ENCODE data around the gene SNIP1. TPM values are rescaled to one million over a fixed set of nuclear protein-coding genes. Genes with fewer than 3 reads are reported as not detected.
"Not testable (repeated sequence)": the region's sequence is repeated elsewhere in the genome, so short reads cannot be mapped to it uniquely, and the experiment has no call there.

The SNIP1 gene
- total and polyA plus RNA-seq, 7 experiments from 2014 or later = 5.2 to 53.6 (median 33.8) TPM

DNA sequence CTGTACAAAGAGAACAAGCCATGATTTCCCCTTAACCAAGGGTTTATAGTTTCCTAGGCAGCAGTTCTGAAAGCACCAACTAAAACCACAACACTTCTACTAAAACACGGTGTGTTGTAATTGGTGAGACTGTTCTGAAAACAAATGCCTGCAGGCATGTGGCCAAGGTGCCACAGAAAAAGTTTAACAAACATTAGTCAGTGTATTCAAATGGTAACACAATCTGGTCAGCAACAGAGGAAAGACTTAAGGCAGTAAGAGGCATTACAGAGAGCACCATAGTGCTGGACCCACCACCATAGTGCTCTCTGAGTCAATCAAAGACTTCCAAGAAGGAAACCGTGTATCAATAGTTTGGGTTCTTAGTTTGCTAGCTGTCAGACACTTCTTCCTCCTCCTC lies 16.7 kb downstream of the SNIP1 start:
- peaks cover 19 to 61% (median 29%) of the 10 kb centered on the region in 5 donors for H3K36me3 Mint-ChIP-seq
- H3K27me3 ChIP-seq (ENCODE audit: control insufficient read depth in 2 of 2, insufficient read depth in 2 of 2, low read length in 2 of 2) = no peaks in the 10 kb centered on the region
- H3K27me3 Mint-ChIP-seq = no peaks in the 10 kb centered on the region
- no peaks in the 10 kb centered on the region for H3K4me1 ChIP-seq (ENCODE audit: control insufficient read depth in 2 of 2, insufficient read depth in 2 of 2, low read length in 2 of 2)
- H3K9me3 ChIP-seq (ENCODE audit: control insufficient read depth in 2 of 3, low read length in 3 of 3) = no peaks in the 10 kb centered on the region
- H3K9me3 Mint-ChIP-seq = peaks cover 0 to 1% (median 0%) of the 10 kb centered on the region in 11 donors
- intact Hi-C loops (cut with micrococcal nuclease) = no loop called here
- peak overlapping the region in 2 of 9 donors; percentile 44 to 60 for H3K27ac Mint-ChIP-seq
- peaks cover 8 to 53% (median 16%) of the 10 kb centered on the region in 3 experiments for H3K36me3 ChIP-seq (ENCODE audit: control insufficient read depth in 2 of 3, insufficient read depth in 3 of 3, low read length in 3 of 3)
- ChIA-PET CTCF (no interaction called here), POLR2A (interaction anchor here (0.6 kb wide), 1 partner anchor 42 kb away, joined by 3 read pairs; no protein-coding TSS in a partner anchor)
- no peak overlapping the region for H3K4me3 Mint-ChIP-seq
- no peak for ATAC-seq
- no peak overlapping the region for H3K4me3 ChIP-seq (ENCODE audit: low read length)
- H3K27ac ChIP-seq (ENCODE audit: low read depth, low read length) = no peak overlapping the region
- no peak for DNase-seq
- H3K4me1 Mint-ChIP-seq = peaks cover 4 to 22% (median 12%) of the 10 kb centered on the region in 7 donors

DNA sequence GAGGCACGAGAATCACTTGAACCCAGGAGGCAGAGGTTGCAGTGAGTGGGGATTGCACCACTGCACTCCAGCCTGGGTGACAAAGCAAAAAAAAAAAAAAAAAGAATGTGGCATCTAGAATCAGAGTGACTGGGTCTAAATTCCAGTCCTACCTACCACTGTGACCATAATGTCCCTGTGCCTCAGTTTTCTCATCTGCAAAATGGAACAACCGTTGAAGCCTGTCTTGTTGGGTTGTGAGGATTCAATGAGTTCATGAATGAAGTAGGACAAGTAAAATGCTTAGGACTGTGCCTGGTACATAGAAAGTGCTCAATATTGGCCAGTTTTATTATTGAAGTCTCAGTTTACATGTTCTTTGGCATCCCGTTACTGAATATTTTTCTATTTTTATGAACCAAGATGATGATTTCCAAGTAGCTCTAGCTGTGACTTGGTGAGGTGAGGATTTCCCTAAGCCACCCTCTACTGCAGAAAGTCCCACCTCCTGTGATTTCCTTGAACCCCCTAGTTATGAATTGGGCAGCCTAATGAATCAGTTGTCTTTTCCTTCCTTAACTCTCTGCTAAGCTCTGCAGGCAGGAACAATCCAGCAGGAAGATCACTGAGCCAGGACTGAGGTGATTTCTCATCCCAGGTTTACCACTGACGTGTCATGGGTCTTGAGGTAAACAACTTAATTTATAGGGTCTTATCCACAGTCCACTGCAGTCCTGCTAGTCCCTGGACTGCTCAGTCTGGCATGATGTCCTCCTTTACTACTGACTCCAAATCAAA lies 20.6 kb downstream of the SNIP1 start:
- ChIA-PET POLR2A (interaction anchor here (0.7 kb wide), 1 partner anchor 20 kb away, joined by 3 read pairs; the partner anchor contains the start of gene SNIP1), CTCF (no interaction called here)
- Histone ChIP-seq H3K27me3 (ENCODE audit: control insufficient read depth in 2 of 2, insufficient read depth in 2 of 2, low read length in 2 of 2) (no peaks in the 10 kb centered on the region), H3K4me1 (ENCODE audit: control insufficient read depth in 2 of 2, insufficient read depth in 2 of 2, low read length in 2 of 2) (no peaks in the 10 kb centered on the region), H3K9me3 (ENCODE audit: control insufficient read depth in 2 of 3, low read length in 3 of 3) (no peaks in the 10 kb centered on the region), H3K36me3 (ENCODE audit: control insufficient read depth in 2 of 3, insufficient read depth in 3 of 3, low read length in 3 of 3) (peaks cover 4 to 31% (median 8%) of the 10 kb centered on the region in 3 experiments), H3K27ac (ENCODE audit: low read depth, low read length) (no peak overlapping the region), H3K4me3 (ENCODE audit: low read length) (no peak overlapping the region)
- intact Hi-C loops (cut with micrococcal nuclease) = no loop called here
- peak overlapping the region in 4 of 9 donors; percentile 15 to 56 (median 54) for H3K27ac Mint-ChIP-seq
- H3K27me3 Mint-ChIP-seq = no peaks in the 10 kb centered on the region
- no peaks in the 10 kb centered on the region for H3K9me3 Mint-ChIP-seq
- ATAC-seq (no peak), DNase-seq (no peak)
- peaks cover 4 to 22% (median 12%) of the 10 kb centered on the region in 7 donors for H3K4me1 Mint-ChIP-seq
- H3K36me3 Mint-ChIP-seq = peaks cover 14 to 34% (median 19%) of the 10 kb centered on the region in 5 donors
- H3K4me3 Mint-ChIP-seq = no peak overlapping the region

DNA sequence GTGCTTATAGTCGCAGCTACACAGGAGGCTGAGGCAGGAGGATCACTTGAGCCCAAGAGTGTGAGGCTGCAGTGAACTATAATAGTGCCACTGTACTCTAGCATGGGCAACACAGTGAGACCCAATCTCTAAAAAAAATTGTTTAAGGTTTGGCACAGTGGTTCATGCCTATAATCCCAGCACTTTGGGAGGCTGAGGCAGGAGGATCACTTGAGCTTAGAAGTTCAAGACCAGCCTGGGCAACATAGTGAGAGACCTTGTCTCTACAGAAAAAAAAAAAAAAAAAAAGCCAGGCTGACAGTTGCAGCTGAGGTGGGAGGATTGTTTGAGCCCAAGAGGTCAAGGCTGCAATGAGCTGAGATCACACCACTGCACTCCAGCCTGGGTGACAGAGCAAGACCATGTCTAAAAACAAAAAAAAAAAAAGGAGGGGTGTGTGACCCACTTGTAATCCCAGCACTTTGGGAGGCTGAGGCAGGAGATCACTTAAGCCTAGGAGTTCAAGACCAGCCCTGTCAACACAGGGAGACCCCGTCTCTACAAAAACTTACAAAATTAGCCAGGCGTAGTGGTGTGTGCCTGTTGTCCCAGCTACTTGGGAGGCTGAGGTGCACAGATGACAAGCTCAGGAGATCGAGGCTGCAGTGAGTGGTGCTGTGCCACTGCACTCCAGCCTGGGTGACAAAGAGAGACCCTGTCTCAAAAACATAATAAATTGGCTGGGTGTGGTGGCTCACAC lies 21.5 kb downstream of the SNIP1 start:
- peaks cover 4 to 23% (median 4%) of the 10 kb centered on the region in 3 experiments for H3K36me3 ChIP-seq (ENCODE audit: control insufficient read depth in 2 of 3, insufficient read depth in 3 of 3, low read length in 3 of 3)
- H3K4me1 ChIP-seq (ENCODE audit: control insufficient read depth in 2 of 2, insufficient read depth in 2 of 2, low read length in 2 of 2); intact Hi-C loops (cut with micrococcal nuclease); ATAC-seq; H3K4me3 ChIP-seq (ENCODE audit: low read length); H3K27me3 ChIP-seq (ENCODE audit: control insufficient read depth in 2 of 2, insufficient read depth in 2 of 2, low read length in 2 of 2); H3K9me3 Mint-ChIP-seq; DNase-seq; H3K27me3 Mint-ChIP-seq; H3K9me3 ChIP-seq (ENCODE audit: control insufficient read depth in 2 of 3, low read length in 3 of 3); H3K27ac ChIP-seq (ENCODE audit: low read depth, low read length); H3K4me3 Mint-ChIP-seq; CTCF ChIA-PET: not testable (repeated sequence)
- peaks cover 9 to 28% (median 14%) of the 10 kb centered on the region in 5 donors for H3K36me3 Mint-ChIP-seq
- POLR2A ChIA-PET = interaction anchor here (0.6 kb wide), 1 partner anchor 14 kb away, joined by 3 read pairs; no protein-coding TSS in a partner anchor
- H3K4me1 Mint-ChIP-seq = peaks cover 4 to 19% (median 12%) of the 10 kb centered on the region in 7 donors
- peak overlapping the region in 1 of 9 donors; percentile 18 for H3K27ac Mint-ChIP-seq

DNA sequence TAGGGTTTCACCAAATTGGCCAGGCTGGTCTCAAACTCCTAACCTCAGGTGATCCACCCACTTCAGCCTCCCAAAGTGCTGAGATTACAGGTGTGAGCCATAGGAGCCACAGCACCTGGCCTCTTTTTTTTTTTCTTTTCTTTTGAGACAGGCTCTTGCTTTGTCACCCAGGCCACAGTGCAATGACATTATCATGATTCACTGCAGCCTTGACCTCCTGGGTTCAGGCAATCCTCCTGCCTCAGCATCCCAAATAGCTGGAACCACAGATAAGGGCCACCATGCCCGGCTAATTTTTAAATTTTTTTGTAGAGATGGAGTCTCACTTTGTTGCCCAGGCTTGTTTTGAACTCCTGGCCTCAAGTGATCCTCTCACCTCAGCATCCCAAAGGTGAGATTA lies 24.2 kb downstream of the SNIP1 start:
- H3K4me3 ChIP-seq (ENCODE audit: low read length); H3K9me3 ChIP-seq (ENCODE audit: control insufficient read depth in 2 of 3, low read length in 3 of 3); CTCF ChIA-PET; H3K9me3 Mint-ChIP-seq; intact Hi-C loops (cut with micrococcal nuclease); H3K27me3 Mint-ChIP-seq; H3K27ac Mint-ChIP-seq; DNase-seq; POLR2A ChIA-PET; H3K27me3 ChIP-seq (ENCODE audit: control insufficient read depth in 2 of 2, insufficient read depth in 2 of 2, low read length in 2 of 2); H3K27ac ChIP-seq (ENCODE audit: low read depth, low read length); H3K36me3 ChIP-seq (ENCODE audit: control insufficient read depth in 2 of 3, insufficient read depth in 3 of 3, low read length in 3 of 3); H3K4me1 ChIP-seq (ENCODE audit: control insufficient read depth in 2 of 2, insufficient read depth in 2 of 2, low read length in 2 of 2); H3K4me3 Mint-ChIP-seq; ATAC-seq; H3K4me1 Mint-ChIP-seq: not testable (repeated sequence)
- peaks cover 0 to 11% (median 4%) of the 10 kb centered on the region in 5 donors for H3K36me3 Mint-ChIP-seq

DNA sequence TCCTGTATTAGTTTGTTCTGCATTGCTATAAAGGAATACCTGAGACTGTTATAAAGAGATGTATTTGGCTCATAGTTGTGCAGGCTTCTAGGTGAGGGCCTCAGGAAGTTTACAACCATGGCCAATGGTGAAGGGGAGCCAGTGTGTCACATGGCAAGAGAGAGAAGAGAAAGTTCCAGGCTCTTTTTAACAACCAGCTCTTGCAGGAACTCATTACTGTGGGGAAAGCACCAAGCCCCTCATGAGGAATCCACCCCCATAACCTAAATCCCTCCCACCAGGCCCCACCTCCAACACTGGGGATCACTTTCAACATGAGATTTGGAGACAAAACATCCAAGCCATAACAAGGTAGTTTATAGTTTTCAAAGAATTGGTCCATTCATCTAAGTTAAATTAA lies 34.5 kb downstream of the SNIP1 start:
- Mint-ChIP-seq H3K36me3 (peaks cover 0 to 6% (median 0%) of the 10 kb centered on the region in 5 donors), H3K4me3 (peak overlapping the region; percentile 83 to 95 (median 89)), H3K27me3 (peaks cover 0 to 4% (median 0%) of the 10 kb centered on the region in 5 donors), H3K4me1 (peaks cover 0 to 28% (median 24%) of the 10 kb centered on the region in 7 donors), H3K9me3 (peaks cover 0 to 13% (median 4%) of the 10 kb centered on the region in 11 donors), H3K27ac (peak overlapping the region; percentile 52 to 89 (median 83))
- Histone ChIP-seq H3K27me3 (ENCODE audit: control insufficient read depth in 2 of 2, insufficient read depth in 2 of 2, low read length in 2 of 2) (no peaks in the 10 kb centered on the region), H3K27ac (ENCODE audit: low read depth, low read length) (no peak overlapping the region), H3K9me3 (ENCODE audit: control insufficient read depth in 2 of 3, low read length in 3 of 3) (no peaks in the 10 kb centered on the region), H3K4me3 (ENCODE audit: low read length) (peak overlapping the region; percentile 54), H3K4me1 (ENCODE audit: control insufficient read depth in 2 of 2, insufficient read depth in 2 of 2, low read length in 2 of 2) (peaks cover 4 to 8% of the 10 kb centered on the region in 2 donors), H3K36me3 (ENCODE audit: control insufficient read depth in 2 of 3, insufficient read depth in 3 of 3, low read length in 3 of 3) (no peaks in the 10 kb centered on the region)
- ChIA-PET CTCF (interaction anchor here (1.7 kb wide), 1 partner anchor 163 kb away, joined by 5 read pairs; no protein-coding TSS in a partner anchor), POLR2A (no interaction called here)
- intact Hi-C loops (cut with micrococcal nuclease) = loop anchor here in 1 of 2 donors (10.0 kb wide), 1 partner anchor 75 kb away; the partner anchor contains the start of gene GNL2
- ATAC-seq = no peak
- DNase-seq = peak in 2 of 9 donors; percentile 7 to 11

DNA sequence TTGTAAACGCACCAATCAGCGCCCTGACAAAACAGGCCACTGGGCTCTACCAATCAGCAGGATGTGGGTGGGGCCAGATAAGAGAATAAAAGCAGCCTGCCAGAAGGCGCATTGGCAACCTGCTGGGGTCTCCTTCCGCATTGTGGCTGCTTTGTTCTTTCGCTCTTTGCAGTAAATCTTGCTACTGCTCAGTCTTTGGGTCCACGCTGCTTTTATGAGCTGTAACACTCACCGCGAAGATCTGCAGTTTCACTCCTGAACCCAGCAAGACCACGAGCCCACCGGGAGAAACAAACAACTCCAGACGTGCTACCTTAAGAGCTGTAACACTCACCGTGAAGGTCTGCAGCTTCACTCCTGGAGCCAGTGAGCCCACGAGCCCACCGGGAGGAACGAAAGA lies 35.2 kb downstream of the SNIP1 start:
- intact Hi-C loops (cut with micrococcal nuclease) = loop anchor here in 1 of 2 donors (10.0 kb wide), 1 partner anchor 76 kb away; the partner anchor contains the start of gene GNL2
- Mint-ChIP-seq H3K4me1 (peaks cover 0 to 29% (median 26%) of the 10 kb centered on the region in 7 donors), H3K27ac (peak overlapping the region; percentile 52 to 89 (median 83)), H3K4me3 (peak overlapping the region; percentile 83 to 95 (median 89)), H3K9me3 (peaks cover 0 to 13% (median 4%) of the 10 kb centered on the region in 11 donors)
- ATAC-seq; CTCF ChIA-PET; H3K9me3 ChIP-seq (ENCODE audit: control insufficient read depth in 2 of 3, low read length in 3 of 3); H3K36me3 ChIP-seq (ENCODE audit: control insufficient read depth in 2 of 3, insufficient read depth in 3 of 3, low read length in 3 of 3); POLR2A ChIA-PET; H3K27me3 ChIP-seq (ENCODE audit: control insufficient read depth in 2 of 2, insufficient read depth in 2 of 2, low read length in 2 of 2); H3K36me3 Mint-ChIP-seq; H3K4me1 ChIP-seq (ENCODE audit: control insufficient read depth in 2 of 2, insufficient read depth in 2 of 2, low read length in 2 of 2); H3K27ac ChIP-seq (ENCODE audit: low read depth, low read length); H3K27me3 Mint-ChIP-seq: not testable (repeated sequence)
- peak overlapping the region; percentile 54 for H3K4me3 ChIP-seq (ENCODE audit: low read length)
- DNase-seq = peak in 8 of 9 donors; percentile 33 to 62 (median 50)

All from naive thymus-derived CD4-positive, alpha-beta T cell (primary cell).